H1 (cell line): ENCODE results near the gene GBGT1. TPM values are rescaled to one million over a fixed set of nuclear protein-coding genes. Genes with fewer than 3 reads are reported as not detected.

Experiments
- BCL11A ChIP-seq, 2 experiments: IDR thresholded peaks; one replicate each; pipeline ENCODE4 v1.6.1; 2011; ENCODE audit warnings: low read depth in 2 of 2, low read length in 2 of 2, mild to moderate bottlenecking in 2 of 2
- CEBPB ChIP-seq: IDR thresholded peaks from 2 replicates; pipeline ENCODE4 v1.6.1; 2012; ENCODE audit warnings: low read depth, low read length
- CHD2 ChIP-seq: IDR thresholded peaks from 2 replicates; pipeline ENCODE4 v1.6.1; 2012; ENCODE audit warnings: low read length, improper control_type of control experiment
- EZH2 ChIP-seq: fragments of 200-600 bp; sonication (generic); IDR thresholded peaks from 2 replicates; pipeline ENCODE4 v1.7.1; 2012; ENCODE audit warnings: low read depth, mild to moderate bottlenecking, moderate library complexity, low read length, inconsistent platforms; ENCODE audit not compliant: severe bottlenecking
- FOSL1 ChIP-seq: IDR thresholded peaks from 2 replicates; pipeline ENCODE4 v1.6.1; 2011; ENCODE audit warnings: mild to moderate bottlenecking, low read depth, low read length, moderate library complexity; ENCODE audit not compliant: insufficient read depth
- JUN ChIP-seq: IDR thresholded peaks from 2 replicates; pipeline ENCODE4 v1.6.1; 2011; ENCODE audit warnings: low read depth, mild to moderate bottlenecking, improper control_type of control experiment, low read length
- MAFK ChIP-seq: IDR thresholded peaks from 2 replicates; pipeline ENCODE4 v1.6.1; 2012; ENCODE audit warnings: low read depth, mild to moderate bottlenecking, improper control_type of control experiment, low read length
- POLR2A ChIP-seq, 2 experiments: IDR thresholded peaks; 1 replicate in 1 of 2; 2 replicates in 1 of 2; pipeline ENCODE4 v1.6.1; 2011; ENCODE audit warnings: low read depth in 2 of 2, low read length in 2 of 2, mild to moderate bottlenecking in 2 of 2; ENCODE audit errors: control extremely low read depth in 1 of 2
- RNF2 ChIP-seq: fragments of 200-900, 300-1000 bp; sonication (generic); IDR thresholded peaks from 2 replicates; pipeline ENCODE4 v1.7.1; 2016; ENCODE audit warnings: borderline replicate concordance, low read depth, mild to moderate bottlenecking, antibody characterized with exemption, low read length; ENCODE audit not compliant: poor library complexity, severe bottlenecking; ENCODE audit errors: missing control alignments
- SIX5 ChIP-seq: IDR thresholded peaks from 2 replicates; pipeline ENCODE4 v1.6.1; 2011; ENCODE audit warnings: mild to moderate bottlenecking, low read depth, low read length
- SRF ChIP-seq: IDR thresholded peaks from 2 replicates; pipeline ENCODE4 v1.6.1; 2011; ENCODE audit warnings: mild to moderate bottlenecking, low read depth, low read length, moderate library complexity
- TAF7 ChIP-seq: optimal IDR thresholded peaks from 2 replicates; pipeline ENCODE3; 2011; ENCODE audit warnings: low read depth, mild to moderate bottlenecking, inconsistent platforms, low read length, moderate library complexity, borderline replicate concordance
- polyA plus RNA-seq, 7 experiments: library from polyadenylated mRNA; depleted of rRNA in 3 of 7; stranded (reverse) in 5 of 7; unstranded in 2 of 7; fragments of >200 nt in 5 of 7; fragments of 200-250 nt in 2 of 7; gene quantifications; 1 replicate in 5 of 7; 2 replicates in 1 of 7; 4 replicates in 1 of 7; pipeline versions ENCODE4 v1.2.1 to v1.2.3, GENCODE V29; 2011 to 2013; ENCODE audit warnings: missing spikeins in 2 of 7, mixed read lengths in 2 of 7
- total RNA-seq: library from RNA; stranded (reverse); fragmentation: NEBNext Ultra II Directional; extraction: Animal tissue kit (Norgen Biotek cat#: 25700); gene quantifications from 2 replicates; pipeline ENCODE4 v1.2.1, GENCODE V29; 2021
- TF ChIP-seq, protein P1 (sequence below): IDR thresholded peaks from 2 replicates; pipeline ENCODE4 v1.6.1; 2012; ENCODE audit warnings: inconsistent platforms

The GBGT1 gene
- total and polyA plus RNA-seq, 2 of the 8 experiments (the other 6 are each of a cell fraction or from before 2014, with no cell fraction given): 7.1 to 9.7 TPM

DNA sequence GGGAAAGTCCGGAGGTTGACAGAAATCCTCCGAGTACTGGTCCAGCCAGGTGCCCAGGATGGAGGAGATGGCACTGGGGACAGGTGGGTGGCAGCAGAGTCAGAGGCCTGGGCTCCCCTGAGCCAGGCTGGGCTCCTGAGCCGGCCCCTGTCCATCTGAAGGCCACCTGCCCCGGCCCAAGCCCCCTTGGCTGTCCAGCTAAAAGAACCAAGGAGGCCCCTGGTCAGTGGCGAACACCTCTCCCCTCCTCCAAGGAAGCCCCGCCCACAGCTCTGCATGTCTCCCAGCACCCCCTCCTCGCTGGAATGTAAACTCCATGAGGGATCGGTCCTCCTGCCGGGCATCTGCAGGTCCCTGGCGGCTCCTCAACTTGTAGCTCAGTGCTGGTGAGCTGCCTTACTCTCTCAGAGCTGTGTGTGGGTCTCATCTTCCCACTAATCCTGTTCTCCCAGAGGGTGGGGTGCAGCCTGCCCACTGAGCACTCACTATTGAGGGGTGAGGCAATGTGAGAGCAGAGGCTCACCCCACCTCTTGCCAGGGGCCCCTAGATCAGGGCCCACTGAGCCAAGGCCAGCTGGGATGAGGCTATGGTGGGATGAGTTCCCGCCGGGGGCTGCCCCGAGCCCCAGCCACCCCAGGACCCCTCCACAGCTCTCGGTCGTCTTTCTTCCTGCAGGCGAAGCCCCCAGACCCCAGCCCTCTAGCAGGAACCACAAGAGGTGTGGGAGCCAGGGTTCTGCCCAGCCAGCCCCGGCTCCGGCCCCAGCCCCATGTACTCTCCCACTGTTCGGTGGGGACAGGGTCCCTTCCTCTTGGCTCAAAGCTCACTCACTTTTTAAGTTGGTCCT, 54.7 kb downstream of the GBGT1 start (continued):
- TF ChIP-seq MAFK (no peak), EZH2 (no peak), FOSL1 (no peak), TAF7 (no peak), BCL11A (IDR thresholded peaks at IDR 0.05; ENCODE audit: low read depth in 2 of 2, low read length in 2 of 2) (no peak), JUN (no peak), CEBPB (no peak), RNF2 (no peak), SIX5 (no peak), POLR2A (IDR thresholded peaks at IDR 0.05; ENCODE audit: control extremely low read depth in 1 of 2, low read depth in 2 of 2, low read length in 2 of 2) (no peak), SRF (no peak), CHD2 (no peak)
- TF ChIP-seq, protein P1, sequence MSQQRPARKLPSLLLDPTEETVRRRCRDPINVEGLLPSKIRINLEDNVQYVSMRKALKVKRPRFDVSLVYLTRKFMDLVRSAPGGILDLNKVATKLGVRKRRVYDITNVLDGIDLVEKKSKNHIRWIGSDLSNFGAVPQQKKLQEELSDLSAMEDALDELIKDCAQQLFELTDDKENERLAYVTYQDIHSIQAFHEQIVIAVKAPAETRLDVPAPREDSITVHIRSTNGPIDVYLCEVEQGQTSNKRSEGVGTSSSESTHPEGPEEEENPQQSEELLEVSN: no peak
